Keratinocyte (primary cell): Measurements from ENCODE around the gene PLA1A. TPM values are rescaled to one million over a fixed set of nuclear protein-coding genes. Genes with fewer than 3 reads are reported as not detected.

Source experiments
- DNase-seq: peaks from one replicate; pipeline ENCODE4 v3.0.0-alpha.2; 2011; ENCODE audit warnings: low read depth, missing footprints, low spot score
- FAIRE-seq: peaks from 2 replicates; lab custom pipeline; 2011; peaks lifted over from hg19 to GRCh38; lab: Jason Lieb, UNC
- H2AFZ ChIP-seq: 2 replicates; pipeline ENCODE4 v1.6.0; 2012; ENCODE audit warnings: low read length, control low read depth, inconsistent platforms; ENCODE audit not compliant: control insufficient read depth
- H3K27ac ChIP-seq: 2 replicates; pipeline ENCODE4 v1.5.1; 2011; ENCODE audit warnings: low read length; ENCODE audit not compliant: control insufficient read depth, insufficient read depth
- H3K27me3 ChIP-seq: 3 replicates; pipeline ENCODE4 v1.6.0; 2011; ENCODE audit warnings: low read length; ENCODE audit not compliant: control insufficient read depth, insufficient read depth; ENCODE audit errors: extremely low read depth
- H3K36me3 ChIP-seq, 2 experiments: 2 replicates in 1 of 2; 3 replicates in 1 of 2; pipeline ENCODE4 v1.5.1; 2011; ENCODE audit warnings: low read length in 2 of 2, mild to moderate bottlenecking in 1 of 2; ENCODE audit not compliant: control insufficient read depth in 2 of 2, insufficient read depth in 2 of 2; ENCODE audit errors: extremely low read depth in 1 of 2
- H3K4me1 ChIP-seq: 3 replicates; pipeline ENCODE4 v1.5.1; 2011; ENCODE audit warnings: low read length; ENCODE audit not compliant: control insufficient read depth, insufficient read depth; ENCODE audit errors: extremely low read depth
- H3K4me2 ChIP-seq: 3 replicates; pipeline ENCODE4 v1.6.0; 2011; ENCODE audit warnings: low read depth, low read length; ENCODE audit not compliant: control insufficient read depth, insufficient read depth; ENCODE audit errors: extremely low read depth
- H3K4me3 ChIP-seq, 3 experiments: fragments of 200-600 bp in 1 of 3; sonication (generic) in 1 of 3; 2 replicates in 2 of 3; 3 replicates in 1 of 3; pipeline ENCODE4 v1.5.1; 2011 to 2016; ENCODE audit warnings: low read length in 3 of 3, mild to moderate bottlenecking in 3 of 3, control low read depth in 2 of 3, inconsistent platforms in 1 of 3, low read depth in 1 of 3, mixed read lengths in 1 of 3, mixed run types in 1 of 3, moderate library complexity in 1 of 3; ENCODE audit not compliant: control insufficient read depth in 2 of 3, insufficient read depth in 2 of 3; ENCODE audit errors: extremely low read depth in 1 of 3
- H3K79me2 ChIP-seq: 2 replicates; pipeline ENCODE4 v1.6.0; 2012; ENCODE audit warnings: low read length; ENCODE audit not compliant: control insufficient read depth, insufficient read depth
- H3K9ac ChIP-seq: 3 replicates; pipeline ENCODE4 v1.6.0; 2011; ENCODE audit warnings: low read length; ENCODE audit not compliant: control insufficient read depth, insufficient read depth; ENCODE audit errors: extremely low read depth
- H3K9me1 ChIP-seq: 3 replicates; pipeline ENCODE4 v1.6.0; 2011; ENCODE audit warnings: low read length; ENCODE audit not compliant: control insufficient read depth, insufficient read depth; ENCODE audit errors: extremely low read depth
- H3K9me3 ChIP-seq: 2 replicates; pipeline ENCODE4 v1.5.1; 2012; ENCODE audit warnings: low read depth, low read length; ENCODE audit not compliant: control insufficient read depth
- H4K20me1 ChIP-seq: 3 replicates; pipeline ENCODE4 v1.6.0; 2011; ENCODE audit warnings: low read length; ENCODE audit not compliant: control insufficient read depth, insufficient read depth; ENCODE audit errors: extremely low read depth
- EZH2 ChIP-seq: IDR thresholded peaks from one replicate; pipeline ENCODE4 v1.6.1; 2012; ENCODE audit warnings: inconsistent platforms, mild to moderate bottlenecking, low read length, moderate library complexity
- dilution Hi-C: fragments of 300-500 bp; cut with MboI; formaldehyde crosslinking; loops from one replicate; pipeline ENCODE4 v1.7.0; 2020; ENCODE audit warnings: low sequenced_read_pairs; ENCODE audit not compliant: extremely low pct_ligation_motif_present
- polyA plus RNA-seq, 5 experiments: library from polyadenylated mRNA; depleted of rRNA in 3 of 5; stranded (reverse) in 3 of 5; stranded (forward) in 1 of 5; unstranded in 1 of 5; fragments of >200 nt; gene quantifications; 1 replicate in 1 of 5; 2 replicates in 3 of 5; 3 replicates in 1 of 5; pipeline versions ENCODE4 v1.2.1 to v1.2.3, GENCODE V29; 2011 to 2012; ENCODE audit warnings: missing spikeins in 2 of 5, low read depth in 1 of 5, low replicate concordance in 1 of 5
- TF ChIP-seq, protein P1 (sequence below), 3 experiments: IDR thresholded peaks in 1 of 3; conservative IDR thresholded peaks in 1 of 3; optimal IDR thresholded peaks in 1 of 3; 2 replicates in 2 of 3; 3 replicates in 1 of 3; pipeline versions ENCODE3 to v1.5.1; 2011; ENCODE audit warnings: low read length in 3 of 3, mild to moderate bottlenecking in 3 of 3, moderate library complexity in 2 of 3, control low read depth in 1 of 3, inconsistent platforms in 1 of 3; ENCODE audit not compliant: insufficient read depth in 2 of 3; ENCODE audit errors: extremely low read depth in 1 of 3

PLA1A gene
- polyA plus RNA-seq, 1 donor (not counting 4 experiments of a cell fraction or from before 2014, with no cell fraction given): not detected

GRCh38 chr3:119664850-119665379 is 67.2 kb downstream of the PLA1A start:
- DNase-seq: no peak
- dilution Hi-C loops: no loop called here
- Histone ChIP-seq H3K4me3 (no peak overlapping the region), H3K27me3 (no peaks in the 10 kb centered on the region), H3K79me2 (no peaks in the 10 kb centered on the region), H4K20me1 (no peaks in the 10 kb centered on the region), H3K36me3 (peaks cover 3% of the 10 kb centered on the region in 2 experiments), H2AFZ (no peak overlapping the region), H3K4me1 (no peaks in the 10 kb centered on the region), H3K9me3 (no peaks in the 10 kb centered on the region), H3K9ac (no peak overlapping the region), H3K4me2 (no peak overlapping the region), H3K9me1 (no peaks in the 10 kb centered on the region), H3K27ac (no peak overlapping the region)
- TF ChIP-seq, protein P1, sequence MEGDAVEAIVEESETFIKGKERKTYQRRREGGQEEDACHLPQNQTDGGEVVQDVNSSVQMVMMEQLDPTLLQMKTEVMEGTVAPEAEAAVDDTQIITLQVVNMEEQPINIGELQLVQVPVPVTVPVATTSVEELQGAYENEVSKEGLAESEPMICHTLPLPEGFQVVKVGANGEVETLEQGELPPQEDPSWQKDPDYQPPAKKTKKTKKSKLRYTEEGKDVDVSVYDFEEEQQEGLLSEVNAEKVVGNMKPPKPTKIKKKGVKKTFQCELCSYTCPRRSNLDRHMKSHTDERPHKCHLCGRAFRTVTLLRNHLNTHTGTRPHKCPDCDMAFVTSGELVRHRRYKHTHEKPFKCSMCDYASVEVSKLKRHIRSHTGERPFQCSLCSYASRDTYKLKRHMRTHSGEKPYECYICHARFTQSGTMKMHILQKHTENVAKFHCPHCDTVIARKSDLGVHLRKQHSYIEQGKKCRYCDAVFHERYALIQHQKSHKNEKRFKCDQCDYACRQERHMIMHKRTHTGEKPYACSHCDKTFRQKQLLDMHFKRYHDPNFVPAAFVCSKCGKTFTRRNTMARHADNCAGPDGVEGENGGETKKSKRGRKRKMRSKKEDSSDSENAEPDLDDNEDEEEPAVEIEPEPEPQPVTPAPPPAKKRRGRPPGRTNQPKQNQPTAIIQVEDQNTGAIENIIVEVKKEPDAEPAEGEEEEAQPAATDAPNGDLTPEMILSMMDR (optimal IDR thresholded peaks at IDR 0.05 in 1 of 3, IDR thresholded peaks at IDR 0.05 in 1 of 3, conservative IDR thresholded peaks at IDR 0.05 in 1 of 3; ENCODE audit: extremely low read depth in 1 of 3, insufficient read depth in 2 of 3, low read length in 3 of 3): no peak
- TF ChIP-seq EZH2: no peak
- no peak for FAIRE-seq

GRCh38 chr3:119665954-119666559 is 68.4 kb downstream of the PLA1A start:
- dilution Hi-C loops: no loop called here
- FAIRE-seq: no peak

More at GRCh38 chr3:119665954-119666559, 68.4 kb downstream of the PLA1A start:
- Histone ChIP-seq H3K27me3 (no peaks in the 10 kb centered on the region), H3K4me3 (no peak overlapping the region), H3K36me3 (peaks cover 3 to 5% of the 10 kb centered on the region in 2 experiments), H3K4me2 (no peak overlapping the region), H3K79me2 (no peaks in the 10 kb centered on the region), H3K9me3 (no peaks in the 10 kb centered on the region), H3K9ac (no peak overlapping the region), H3K4me1 (no peaks in the 10 kb centered on the region), H2AFZ (no peak overlapping the region), H3K9me1 (no peaks in the 10 kb centered on the region), H4K20me1 (no peaks in the 10 kb centered on the region), H3K27ac (no peak overlapping the region)
- no peak for TF ChIP-seq EZH2
- TF ChIP-seq, protein P1 (optimal IDR thresholded peaks at IDR 0.05 in 1 of 3, IDR thresholded peaks at IDR 0.05 in 1 of 3, conservative IDR thresholded peaks at IDR 0.05 in 1 of 3; ENCODE audit: extremely low read depth in 1 of 3, insufficient read depth in 2 of 3, low read length in 3 of 3): no peak
- no peak for DNase-seq
